WTC11 (cell line): ENCODE data around the gene PSME2. TPM values are rescaled to one million over a fixed set of nuclear protein-coding genes. Genes with fewer than 3 reads are reported as not detected.

Experiments used
- ATF6 ChIP-seq: sonication (generic); formaldehyde crosslinking; IDR thresholded peaks from 2 replicates; pipeline ENCODE4 v1.8.1; 2023; ENCODE audit warnings: mild to moderate bottlenecking, missing genetic modification reagents
- FOXP1 ChIP-seq: sonication (generic); formaldehyde crosslinking; IDR thresholded peaks from 2 replicates; pipeline ENCODE4 v1.8.0; 2022; ENCODE audit warnings: missing genetic modification reagents, mild to moderate bottlenecking, moderate library complexity, borderline replicate concordance
- GABPB1 ChIP-seq: sonication (generic); formaldehyde crosslinking; IDR thresholded peaks from 2 replicates; pipeline ENCODE4 v1.8.1; 2023; ENCODE audit warnings: mild to moderate bottlenecking, missing genetic modification reagents
- GRHL2 ChIP-seq: fragments of 250-450 bp; sonication (Bioruptor Pico); IDR thresholded peaks from 2 replicates; pipeline ENCODE4 v1.8.0; 2022; ENCODE audit warnings: mild to moderate bottlenecking, moderate library complexity; ENCODE audit not compliant: insufficient replicate concordance, severe bottlenecking
- MYBL2 ChIP-seq: sonication (generic); formaldehyde crosslinking; IDR thresholded peaks from 2 replicates; pipeline ENCODE4 v1.8.1; 2023; ENCODE audit warnings: mild to moderate bottlenecking, moderate library complexity, missing genetic modification reagents
- OVOL2 ChIP-seq: fragments of 250-450 bp; sonication (Bioruptor Pico); IDR thresholded peaks from 2 replicates; pipeline ENCODE4 v1.9.0; 2021; ENCODE audit warnings: mild to moderate bottlenecking, borderline replicate concordance
- SMAD3 ChIP-seq: sonication (generic); formaldehyde crosslinking; IDR thresholded peaks from 2 replicates; pipeline ENCODE4 v1.8.0; 2022; ENCODE audit warnings: missing genetic modification reagents, mild to moderate bottlenecking, borderline replicate concordance
- SMAD4 ChIP-seq: sonication (generic); formaldehyde crosslinking; IDR thresholded peaks from 2 replicates; pipeline ENCODE4 v1.8.0; 2022; ENCODE audit warnings: mild to moderate bottlenecking, missing genetic modification reagents
- SP1 ChIP-seq: sonication (generic); formaldehyde crosslinking; conservative IDR thresholded peaks from 2 replicates; pipeline ENCODE4 v1.8.1; 2022; ENCODE audit warnings: missing genetic modification reagents
- ZNF396 ChIP-seq: fragments of 250-450 bp; sonication (Bioruptor Pico); IDR thresholded peaks from 2 replicates; pipeline ENCODE4 v1.8.0; 2021; ENCODE audit warnings: mild to moderate bottlenecking, moderate library complexity, borderline replicate concordance
- total RNA-seq: library from RNA; stranded (reverse); gene quantifications from 3 replicates; pipeline ENCODE4 v1.2.3, GENCODE V29; 2021
- TF ChIP-seq, protein P1 (sequence below): sonication (generic); formaldehyde crosslinking; IDR thresholded peaks from 2 replicates; pipeline ENCODE4 v1.8.1; 2023; ENCODE audit warnings: mild to moderate bottlenecking, moderate library complexity, missing genetic modification reagents
- TF ChIP-seq, protein P2 (sequence below): fragments of 250-450 bp; sonication (Bioruptor Pico); IDR thresholded peaks from 2 replicates; pipeline ENCODE4 v1.9.0; 2021; ENCODE audit warnings: mild to moderate bottlenecking, borderline replicate concordance
- TF ChIP-seq, protein P3 (sequence below): sonication (generic); formaldehyde crosslinking; IDR thresholded peaks from 2 replicates; pipeline ENCODE4 v1.8.1; 2023; ENCODE audit warnings: mild to moderate bottlenecking, missing genetic modification reagents
- TF ChIP-seq, protein P4 (sequence below): sonication (generic); formaldehyde crosslinking; conservative IDR thresholded peaks from 2 replicates; pipeline ENCODE4 v1.8.1; 2022; ENCODE audit warnings: mild to moderate bottlenecking, missing genetic modification reagents
- TF ChIP-seq, protein P5 (sequence below): sonication (generic); formaldehyde crosslinking; IDR thresholded peaks from 2 replicates; pipeline ENCODE4 v1.8.0; 2022; ENCODE audit warnings: mild to moderate bottlenecking, missing genetic modification reagents

PSME2 gene
- total RNA-seq, 1 experiment from 2014 or later, result 103 TPM

GRCh38 chr14:24177041-24177825 is 30.8 kb upstream of the PSME2 start (continued):
- TF ChIP-seq, protein P1, sequence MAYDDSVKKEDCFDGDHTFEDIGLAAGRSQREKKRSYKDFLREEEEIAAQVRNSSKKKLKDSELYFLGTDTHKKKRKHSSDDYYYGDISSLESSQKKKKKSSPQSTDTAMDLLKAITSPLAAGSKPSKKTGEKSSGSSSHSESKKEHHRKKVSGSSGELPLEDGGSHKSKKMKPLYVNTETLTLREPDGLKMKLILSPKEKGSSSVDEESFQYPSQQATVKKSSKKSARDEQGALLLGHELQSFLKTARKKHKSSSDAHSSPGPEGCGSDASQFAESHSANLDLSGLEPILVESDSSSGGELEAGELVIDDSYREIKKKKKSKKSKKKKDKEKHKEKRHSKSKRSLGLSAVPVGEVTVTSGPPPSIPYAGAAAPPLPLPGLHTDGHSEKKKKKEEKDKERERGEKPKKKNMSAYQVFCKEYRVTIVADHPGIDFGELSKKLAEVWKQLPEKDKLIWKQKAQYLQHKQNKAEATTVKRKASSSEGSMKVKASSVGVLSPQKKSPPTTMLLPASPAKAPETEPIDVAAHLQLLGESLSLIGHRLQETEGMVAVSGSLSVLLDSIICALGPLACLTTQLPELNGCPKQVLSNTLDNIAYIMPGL (CRISPR knock-in tag), result no peak
- TF ChIP-seq ZNF396 (CRISPR knock-in tag) (no peak), SP1 (CRISPR knock-in tag) (no peak), ATF6 (CRISPR knock-in tag) (no peak), OVOL2 (CRISPR knock-in tag) (no peak), GRHL2 (CRISPR knock-in tag) (no peak), FOXP1 (CRISPR knock-in tag) (no peak), MYBL2 (no peak), GABPB1 (CRISPR knock-in tag) (no peak), SMAD4 (CRISPR knock-in tag) (no peak), SMAD3 (CRISPR knock-in tag) (no peak)
- TF ChIP-seq, protein P2, sequence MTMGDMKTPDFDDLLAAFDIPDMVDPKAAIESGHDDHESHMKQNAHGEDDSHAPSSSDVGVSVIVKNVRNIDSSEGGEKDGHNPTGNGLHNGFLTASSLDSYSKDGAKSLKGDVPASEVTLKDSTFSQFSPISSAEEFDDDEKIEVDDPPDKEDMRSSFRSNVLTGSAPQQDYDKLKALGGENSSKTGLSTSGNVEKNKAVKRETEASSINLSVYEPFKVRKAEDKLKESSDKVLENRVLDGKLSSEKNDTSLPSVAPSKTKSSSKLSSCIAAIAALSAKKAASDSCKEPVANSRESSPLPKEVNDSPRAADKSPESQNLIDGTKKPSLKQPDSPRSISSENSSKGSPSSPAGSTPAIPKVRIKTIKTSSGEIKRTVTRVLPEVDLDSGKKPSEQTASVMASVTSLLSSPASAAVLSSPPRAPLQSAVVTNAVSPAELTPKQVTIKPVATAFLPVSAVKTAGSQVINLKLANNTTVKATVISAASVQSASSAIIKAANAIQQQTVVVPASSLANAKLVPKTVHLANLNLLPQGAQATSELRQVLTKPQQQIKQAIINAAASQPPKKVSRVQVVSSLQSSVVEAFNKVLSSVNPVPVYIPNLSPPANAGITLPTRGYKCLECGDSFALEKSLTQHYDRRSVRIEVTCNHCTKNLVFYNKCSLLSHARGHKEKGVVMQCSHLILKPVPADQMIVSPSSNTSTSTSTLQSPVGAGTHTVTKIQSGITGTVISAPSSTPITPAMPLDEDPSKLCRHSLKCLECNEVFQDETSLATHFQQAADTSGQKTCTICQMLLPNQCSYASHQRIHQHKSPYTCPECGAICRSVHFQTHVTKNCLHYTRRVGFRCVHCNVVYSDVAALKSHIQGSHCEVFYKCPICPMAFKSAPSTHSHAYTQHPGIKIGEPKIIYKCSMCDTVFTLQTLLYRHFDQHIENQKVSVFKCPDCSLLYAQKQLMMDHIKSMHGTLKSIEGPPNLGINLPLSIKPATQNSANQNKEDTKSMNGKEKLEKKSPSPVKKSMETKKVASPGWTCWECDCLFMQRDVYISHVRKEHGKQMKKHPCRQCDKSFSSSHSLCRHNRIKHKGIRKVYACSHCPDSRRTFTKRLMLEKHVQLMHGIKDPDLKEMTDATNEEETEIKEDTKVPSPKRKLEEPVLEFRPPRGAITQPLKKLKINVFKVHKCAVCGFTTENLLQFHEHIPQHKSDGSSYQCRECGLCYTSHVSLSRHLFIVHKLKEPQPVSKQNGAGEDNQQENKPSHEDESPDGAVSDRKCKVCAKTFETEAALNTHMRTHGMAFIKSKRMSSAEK, result no peak
- TF ChIP-seq, protein P3, sequence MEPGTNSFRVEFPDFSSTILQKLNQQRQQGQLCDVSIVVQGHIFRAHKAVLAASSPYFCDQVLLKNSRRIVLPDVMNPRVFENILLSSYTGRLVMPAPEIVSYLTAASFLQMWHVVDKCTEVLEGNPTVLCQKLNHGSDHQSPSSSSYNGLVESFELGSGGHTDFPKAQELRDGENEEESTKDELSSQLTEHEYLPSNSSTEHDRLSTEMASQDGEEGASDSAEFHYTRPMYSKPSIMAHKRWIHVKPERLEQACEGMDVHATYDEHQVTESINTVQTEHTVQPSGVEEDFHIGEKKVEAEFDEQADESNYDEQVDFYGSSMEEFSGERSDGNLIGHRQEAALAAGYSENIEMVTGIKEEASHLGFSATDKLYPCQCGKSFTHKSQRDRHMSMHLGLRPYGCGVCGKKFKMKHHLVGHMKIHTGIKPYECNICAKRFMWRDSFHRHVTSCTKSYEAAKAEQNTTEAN (CRISPR knock-in tag), result no peak
- TF ChIP-seq, protein P4, sequence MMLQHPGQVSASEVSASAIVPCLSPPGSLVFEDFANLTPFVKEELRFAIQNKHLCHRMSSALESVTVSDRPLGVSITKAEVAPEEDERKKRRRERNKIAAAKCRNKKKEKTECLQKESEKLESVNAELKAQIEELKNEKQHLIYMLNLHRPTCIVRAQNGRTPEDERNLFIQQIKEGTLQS, result no peak
- TF ChIP-seq, protein P5, sequence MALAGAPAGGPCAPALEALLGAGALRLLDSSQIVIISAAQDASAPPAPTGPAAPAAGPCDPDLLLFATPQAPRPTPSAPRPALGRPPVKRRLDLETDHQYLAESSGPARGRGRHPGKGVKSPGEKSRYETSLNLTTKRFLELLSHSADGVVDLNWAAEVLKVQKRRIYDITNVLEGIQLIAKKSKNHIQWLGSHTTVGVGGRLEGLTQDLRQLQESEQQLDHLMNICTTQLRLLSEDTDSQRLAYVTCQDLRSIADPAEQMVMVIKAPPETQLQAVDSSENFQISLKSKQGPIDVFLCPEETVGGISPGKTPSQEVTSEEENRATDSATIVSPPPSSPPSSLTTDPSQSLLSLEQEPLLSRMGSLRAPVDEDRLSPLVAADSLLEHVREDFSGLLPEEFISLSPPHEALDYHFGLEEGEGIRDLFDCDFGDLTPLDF (CRISPR knock-in tag), result no peak
- TF ChIP-seq, all 79 proteins: peak for 0
